Measurements from ENCODE around the gene AMPD3. TPM values are rescaled to one million over a fixed set of nuclear protein-coding genes. Genes with fewer than 3 reads are reported as not detected.

Gene AMPD3
- polyA plus RNA-seq, 1 experiment, result 19.6 TPM

DNA sequence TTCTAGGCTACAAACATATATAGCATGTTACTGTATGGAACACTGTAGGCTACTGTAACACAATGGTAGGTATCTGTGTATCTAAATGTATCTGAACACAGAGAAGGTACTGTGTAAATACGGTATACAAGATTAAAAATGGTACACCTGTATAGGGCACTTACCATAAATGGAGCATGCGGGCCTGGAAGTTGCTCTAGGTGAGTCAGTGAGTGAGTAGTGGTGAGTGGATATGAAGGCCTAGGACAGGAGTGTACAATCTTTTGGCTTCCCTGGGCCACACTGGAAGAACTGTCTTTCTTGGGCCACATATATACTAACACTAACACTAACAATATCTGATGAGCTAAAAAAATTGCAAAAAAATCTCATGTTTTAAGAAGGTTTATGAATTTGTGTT is 64.6 kb downstream of the AMPD3 start:
- H3K4me3 ChIP-seq (ENCODE audit: low read depth, low read length), result no peak overlapping the region
- no peaks in the 10 kb centered on the region for H3K9me3 ChIP-seq (ENCODE audit: control insufficient read depth, insufficient read depth, low read length)
- ChIA-PET POLR2A (no interaction called here), CTCF (interaction anchor here (1.9 to 2.5 kb wide), 2 partner anchors 21 to 113 kb away, joined by 7 to 12 read pairs; partner anchors contain the start of gene RNF141)
- no peaks in the 10 kb centered on the region for H3K27me3 ChIP-seq (ENCODE audit: control insufficient read depth, insufficient read depth, low read length)
- no peak overlapping the region for H3K27ac ChIP-seq (ENCODE audit: low read depth, low read length)
- TF ChIP-seq, protein P1, sequence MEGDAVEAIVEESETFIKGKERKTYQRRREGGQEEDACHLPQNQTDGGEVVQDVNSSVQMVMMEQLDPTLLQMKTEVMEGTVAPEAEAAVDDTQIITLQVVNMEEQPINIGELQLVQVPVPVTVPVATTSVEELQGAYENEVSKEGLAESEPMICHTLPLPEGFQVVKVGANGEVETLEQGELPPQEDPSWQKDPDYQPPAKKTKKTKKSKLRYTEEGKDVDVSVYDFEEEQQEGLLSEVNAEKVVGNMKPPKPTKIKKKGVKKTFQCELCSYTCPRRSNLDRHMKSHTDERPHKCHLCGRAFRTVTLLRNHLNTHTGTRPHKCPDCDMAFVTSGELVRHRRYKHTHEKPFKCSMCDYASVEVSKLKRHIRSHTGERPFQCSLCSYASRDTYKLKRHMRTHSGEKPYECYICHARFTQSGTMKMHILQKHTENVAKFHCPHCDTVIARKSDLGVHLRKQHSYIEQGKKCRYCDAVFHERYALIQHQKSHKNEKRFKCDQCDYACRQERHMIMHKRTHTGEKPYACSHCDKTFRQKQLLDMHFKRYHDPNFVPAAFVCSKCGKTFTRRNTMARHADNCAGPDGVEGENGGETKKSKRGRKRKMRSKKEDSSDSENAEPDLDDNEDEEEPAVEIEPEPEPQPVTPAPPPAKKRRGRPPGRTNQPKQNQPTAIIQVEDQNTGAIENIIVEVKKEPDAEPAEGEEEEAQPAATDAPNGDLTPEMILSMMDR (IDR thresholded peaks at IDR 0.05; ENCODE audit: low read depth, low read length), result no peak
- no peak for DNase-seq (ENCODE audit: low read depth, low spot score)

DNA sequence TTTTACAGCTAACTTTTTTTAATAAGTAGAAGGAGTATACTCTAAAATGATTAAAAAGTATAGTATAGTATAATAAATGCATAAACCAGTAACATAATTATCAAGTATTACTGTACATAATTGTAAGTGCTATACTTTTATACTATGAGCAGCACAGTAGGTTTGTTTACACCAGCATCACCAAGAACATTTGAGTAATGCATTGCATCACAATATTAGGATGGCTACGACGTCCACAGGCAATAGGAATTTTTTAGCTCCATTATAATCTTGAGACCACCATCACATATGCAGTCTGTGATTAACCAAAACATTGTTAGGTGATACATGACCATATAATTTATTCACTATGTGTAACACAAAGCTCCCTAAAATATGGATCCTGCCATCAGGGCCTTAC is 65.5 kb downstream of the AMPD3 start:
- POLR2A ChIA-PET, result no interaction called here
- Histone ChIP-seq H3K9me3 (ENCODE audit: control insufficient read depth, insufficient read depth, low read length) (no peaks in the 10 kb centered on the region), H3K27ac (ENCODE audit: low read depth, low read length) (no peak overlapping the region), H3K4me3 (ENCODE audit: low read depth, low read length) (no peak overlapping the region), H3K27me3 (ENCODE audit: control insufficient read depth, insufficient read depth, low read length) (no peaks in the 10 kb centered on the region)
- TF ChIP-seq, protein P1 (IDR thresholded peaks at IDR 0.05; ENCODE audit: low read depth, low read length), result no peak
- CTCF ChIA-PET, result interaction anchor here (1.1 to 2.5 kb wide), 4 partner anchors 20 to 250 kb away, joined by 3 to 12 read pairs (median 6); partner anchors contain the start of gene RNF141
- DNase-seq (ENCODE audit: low read depth, low spot score), result no peak

DNA sequence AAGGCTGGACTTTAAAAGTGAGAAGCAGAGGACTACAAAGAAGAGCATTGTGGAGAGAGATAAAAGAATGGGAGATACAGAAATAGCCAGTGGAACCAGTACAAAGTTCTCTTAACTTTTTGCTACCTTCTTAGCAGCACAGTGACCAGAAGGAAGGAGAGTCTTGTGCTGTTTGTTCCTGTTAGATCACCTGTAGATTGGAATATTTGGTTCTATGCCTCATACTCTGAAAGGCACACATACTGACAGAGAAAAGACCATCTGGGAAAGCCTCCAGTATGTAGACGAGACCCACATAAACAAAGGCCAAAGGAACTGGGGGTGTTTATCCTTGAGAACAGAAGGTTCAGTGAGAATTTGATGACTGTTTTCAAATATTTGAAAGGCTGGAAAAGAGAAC is 67.2 kb downstream of the AMPD3 start:
- no peaks in the 10 kb centered on the region for H3K9me3 ChIP-seq (ENCODE audit: control insufficient read depth, insufficient read depth, low read length)
- ChIA-PET CTCF (interaction anchor here (2.5 kb wide), 1 partner anchor 116 kb away, joined by 12 read pairs; no protein-coding TSS in a partner anchor), POLR2A (no interaction called here)
- DNase-seq (ENCODE audit: low read depth, low spot score), result no peak
- H3K4me3 ChIP-seq (ENCODE audit: low read depth, low read length), result no peak overlapping the region
- no peaks in the 10 kb centered on the region for H3K27me3 ChIP-seq (ENCODE audit: control insufficient read depth, insufficient read depth, low read length)
- TF ChIP-seq, protein P1 (IDR thresholded peaks at IDR 0.05; ENCODE audit: low read depth, low read length), result no peak
- H3K27ac ChIP-seq (ENCODE audit: low read depth, low read length), result no peak overlapping the region

- ChIA-PET CTCF (interaction anchor here (0.9 kb wide), 1 partner anchor 117 kb away, joined by 3 read pairs; no protein-coding TSS in a partner anchor), POLR2A (no interaction called here)
- H3K4me3 ChIP-seq (ENCODE audit: low read depth, low read length), result no peak overlapping the region
- H3K27me3 ChIP-seq (ENCODE audit: control insufficient read depth, insufficient read depth, low read length), result no peaks in the 10 kb centered on the region
- TF ChIP-seq, protein P1 (IDR thresholded peaks at IDR 0.05; ENCODE audit: low read depth, low read length), result no peak
- no peaks in the 10 kb centered on the region for H3K9me3 ChIP-seq (ENCODE audit: control insufficient read depth, insufficient read depth, low read length)
- no peak overlapping the region for H3K27ac ChIP-seq (ENCODE audit: low read depth, low read length)
- no peak for DNase-seq (ENCODE audit: low read depth, low spot score)
Measured at GRCh38 chr11:10522921-10523320, 67.9 kb downstream of the AMPD3 start.

DNA sequence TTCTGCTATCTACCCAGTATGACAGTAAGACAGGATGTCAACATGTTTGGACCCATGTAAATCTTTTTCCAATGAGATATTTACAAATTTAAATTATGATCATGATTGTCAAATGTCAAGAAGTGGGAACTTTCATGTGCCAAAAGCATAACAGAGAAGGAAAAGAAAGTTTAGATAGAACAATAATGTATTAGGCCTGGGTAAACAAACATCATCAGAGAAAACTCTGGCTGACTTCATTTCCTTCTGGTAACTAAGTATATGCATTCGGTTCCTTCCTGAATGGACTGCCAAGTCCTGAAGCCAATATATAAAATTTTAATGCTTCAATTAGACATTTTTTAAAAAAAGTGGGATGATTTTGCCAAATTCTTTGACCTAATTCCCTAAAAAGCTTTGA is 69.4 kb downstream of the AMPD3 start:
- no peaks in the 10 kb centered on the region for H3K9me3 ChIP-seq (ENCODE audit: control insufficient read depth, insufficient read depth, low read length)
- no peak overlapping the region for H3K4me3 ChIP-seq (ENCODE audit: low read depth, low read length)
- H3K27me3 ChIP-seq (ENCODE audit: control insufficient read depth, insufficient read depth, low read length), result no peaks in the 10 kb centered on the region
- H3K27ac ChIP-seq (ENCODE audit: low read depth, low read length), result no peak overlapping the region
- CTCF ChIA-PET, result no interaction called here
- POLR2A ChIA-PET, result interaction anchor here (0.7 kb wide), 1 partner anchor 16 kb away, joined by 3 read pairs; no protein-coding TSS in a partner anchor
- DNase-seq (ENCODE audit: low read depth, low spot score), result no peak
- TF ChIP-seq, protein P1 (IDR thresholded peaks at IDR 0.05; ENCODE audit: low read depth, low read length), result no peak

Measured in AG04450 (cell line).